GM18505 (cell line): ENCODE measurements around the gene ORC3.

ENCODE experiments used
- ATAC-seq: cut with Tn5 transposase; IDR thresholded peaks from one replicate; pipeline ENCODE4 v1.9.1; 2021; ENCODE audit not compliant: unreplicated experiment
- POLR2A ChIP-seq: IDR thresholded peaks from 4 replicates; pipeline ENCODE4 v1.6.1; 2011; ENCODE audit warnings: borderline replicate concordance; ENCODE audit not compliant: insufficient read depth, insufficient read length; ENCODE audit errors: extremely low read depth

ORC3 gene

DNA sequence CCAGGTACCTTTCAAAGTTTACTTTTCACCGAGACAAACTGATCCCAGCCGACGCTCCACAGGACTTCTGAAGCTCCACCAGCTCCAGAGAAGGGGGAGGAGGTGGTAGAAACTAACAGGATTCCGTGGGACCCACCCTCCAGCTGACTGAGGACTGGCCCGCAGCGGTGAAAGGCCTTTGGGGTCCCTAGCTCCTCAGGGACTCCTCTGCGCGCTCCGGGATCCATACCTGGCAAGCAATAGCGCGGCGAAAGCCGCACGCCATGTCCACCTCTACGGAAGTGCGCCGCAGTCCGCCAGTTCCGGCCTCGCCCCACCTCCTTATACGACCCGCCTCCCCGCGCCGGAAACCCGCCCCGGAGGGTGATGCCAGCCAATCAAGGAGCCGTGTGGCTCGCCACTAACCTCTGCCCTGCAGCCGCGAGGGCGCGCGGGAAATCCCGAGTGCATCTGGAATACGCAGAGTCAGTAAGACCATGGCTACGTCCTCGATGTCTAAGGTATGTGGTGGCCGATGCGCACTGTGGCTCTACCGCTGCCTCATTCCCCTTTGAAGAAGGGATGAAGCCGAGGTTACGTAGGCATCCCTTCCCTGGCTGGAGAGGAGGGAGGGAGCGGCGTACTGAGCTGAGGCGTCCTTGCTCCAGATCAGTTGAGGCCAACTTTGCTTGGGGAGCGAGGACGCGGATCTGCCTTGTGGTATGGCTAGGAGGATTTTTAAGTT lies at the start of gene ORC3, which contains the start of gene RARS2:
Gene ORC3 (plus strand): TSS at position 443 of the 724 bp plus-strand sequence. CDS start 34 bp downstream, at position 477.
Gene RARS2 (minus strand): TSS at position 295 of the 724 bp plus-strand sequence. CDS start 30 bp downstream, at position 265.
- TF ChIP-seq POLR2A = peak; percentile 95
- ATAC-seq = peak; percentile 100

DNA sequence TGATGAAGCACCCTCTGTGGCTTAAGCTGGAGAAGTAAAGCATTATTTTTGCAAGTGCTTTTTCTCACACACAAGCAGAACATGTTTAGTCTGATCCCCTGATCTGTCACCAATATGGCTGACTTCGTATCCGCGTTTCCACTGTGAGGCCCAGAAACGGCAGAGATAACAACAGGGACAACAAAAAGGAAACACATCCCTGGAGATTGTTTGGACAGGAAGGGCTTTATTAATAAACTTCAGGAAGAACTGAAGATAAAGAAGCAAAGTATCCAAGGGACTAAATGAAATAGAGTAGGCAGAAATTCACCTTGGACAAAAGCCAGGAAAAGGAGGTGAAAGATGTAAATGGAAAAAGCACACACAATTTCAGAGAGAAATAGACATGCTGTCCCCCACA lies 49.4 kb upstream of the ORC3 start:
- TF ChIP-seq POLR2A = no peak
- no peak for ATAC-seq

DNA sequence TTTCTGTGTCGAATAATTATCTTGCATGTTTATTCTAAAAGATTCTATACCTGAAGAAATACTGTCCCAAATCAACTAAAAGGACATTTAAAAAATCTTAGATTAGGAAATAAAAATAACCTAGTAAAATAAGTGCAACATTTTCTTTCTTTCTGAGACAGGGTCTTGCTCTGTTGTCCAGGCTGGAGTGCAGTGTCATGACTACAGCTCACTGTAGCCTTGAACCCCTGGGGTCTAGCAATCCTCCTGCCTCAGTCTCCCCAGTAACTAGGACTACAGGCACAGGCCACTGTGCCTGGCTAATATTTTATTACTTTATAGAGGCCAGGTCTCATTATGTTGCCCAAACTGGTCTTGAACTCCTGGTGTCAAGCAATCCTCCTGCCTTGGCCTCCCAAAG lies 48.9 kb upstream of the ORC3 start:
- TF ChIP-seq POLR2A = no peak
- no peak for ATAC-seq

DNA sequence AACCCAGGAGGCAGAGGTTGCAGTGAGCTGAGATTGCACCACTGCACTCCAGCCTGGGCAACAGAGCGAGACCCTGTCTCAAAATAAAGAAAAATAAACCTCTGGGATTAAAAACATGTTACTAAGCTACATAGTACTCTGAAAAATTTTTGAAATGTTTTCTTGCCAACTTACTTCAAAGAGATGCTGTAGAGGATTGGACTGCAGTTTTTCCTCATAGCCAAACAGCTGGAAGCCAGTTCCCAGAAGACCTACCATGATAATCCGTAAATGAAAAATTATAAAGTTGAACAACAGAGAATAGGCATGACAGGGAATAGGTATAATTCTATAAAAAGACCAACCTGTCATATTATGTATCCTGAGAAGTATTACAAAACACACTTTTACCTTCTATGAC lies 48.2 kb upstream of the ORC3 start:
- no peak for TF ChIP-seq POLR2A
- no peak for ATAC-seq

DNA sequence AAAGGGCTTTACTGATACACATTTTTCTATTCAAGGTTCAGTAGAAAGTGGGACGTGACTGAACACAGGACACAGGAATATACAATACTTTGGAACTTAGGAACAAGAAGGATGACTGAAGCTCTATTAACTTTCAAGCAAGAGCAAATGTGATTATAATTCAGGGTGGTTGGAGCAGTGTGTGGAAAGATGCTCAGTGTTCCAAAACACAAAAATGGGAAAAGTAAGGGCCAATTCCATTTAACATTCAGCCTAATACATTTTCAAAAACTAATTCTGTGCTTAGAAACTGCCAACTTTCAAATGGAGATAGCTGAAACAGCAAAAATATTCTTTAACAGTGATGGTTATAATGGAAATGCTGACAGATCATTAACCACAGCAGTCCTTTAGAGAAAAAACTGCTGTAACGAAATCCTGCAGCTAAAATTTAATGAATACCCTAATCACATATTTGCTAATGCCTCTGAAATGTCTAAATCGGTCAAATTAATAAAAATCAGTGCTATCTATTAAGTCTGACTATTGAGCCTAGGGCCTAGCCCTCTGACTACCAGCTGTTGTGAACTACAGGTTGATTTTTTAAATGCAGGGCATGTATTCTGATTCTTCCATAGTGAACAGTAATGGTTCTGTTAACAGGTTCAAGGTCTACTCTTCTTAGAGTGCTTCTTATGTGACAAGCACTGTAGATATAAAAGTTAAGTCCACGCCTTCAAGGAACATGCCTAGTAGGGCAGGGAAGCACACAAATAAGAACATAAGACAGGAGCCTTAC lies 46.0 kb upstream of the ORC3 start:
- no peak for ATAC-seq
- no peak for TF ChIP-seq POLR2A

DNA sequence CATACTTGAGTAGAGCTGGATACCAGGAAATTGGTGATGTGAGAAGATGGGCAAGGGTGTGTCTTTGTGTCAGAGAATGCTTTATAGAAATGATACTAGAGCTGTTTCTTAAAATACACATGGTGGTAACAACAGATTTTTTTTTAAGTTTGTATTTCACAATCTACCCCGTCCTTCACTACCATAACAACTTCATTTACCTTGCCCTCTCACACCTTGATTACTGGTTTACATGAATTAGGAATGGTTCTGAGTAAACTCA lies 45.5 kb upstream of the ORC3 start:
- no peak for TF ChIP-seq POLR2A
- no peak for ATAC-seq

DNA sequence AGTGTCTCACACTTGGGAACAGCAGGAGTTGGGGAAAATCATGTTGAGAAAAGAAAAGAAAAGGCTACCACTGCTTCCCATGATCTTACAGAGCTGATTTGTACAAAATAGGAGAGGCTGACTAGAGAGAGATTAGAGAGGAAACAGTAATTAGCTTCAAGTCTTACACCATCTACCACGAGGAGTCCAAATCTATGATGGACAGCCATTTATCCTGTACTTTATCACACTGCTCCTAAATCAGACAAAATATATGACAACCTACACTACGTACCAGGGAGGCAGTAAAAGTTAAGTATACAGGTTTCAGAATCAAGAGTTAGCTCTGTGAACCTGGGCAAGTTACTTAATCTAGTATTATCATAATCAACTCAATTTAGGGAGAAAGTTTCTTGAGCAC lies 38.1 kb upstream of the ORC3 start:
- ATAC-seq = no peak
- no peak for TF ChIP-seq POLR2A

DNA sequence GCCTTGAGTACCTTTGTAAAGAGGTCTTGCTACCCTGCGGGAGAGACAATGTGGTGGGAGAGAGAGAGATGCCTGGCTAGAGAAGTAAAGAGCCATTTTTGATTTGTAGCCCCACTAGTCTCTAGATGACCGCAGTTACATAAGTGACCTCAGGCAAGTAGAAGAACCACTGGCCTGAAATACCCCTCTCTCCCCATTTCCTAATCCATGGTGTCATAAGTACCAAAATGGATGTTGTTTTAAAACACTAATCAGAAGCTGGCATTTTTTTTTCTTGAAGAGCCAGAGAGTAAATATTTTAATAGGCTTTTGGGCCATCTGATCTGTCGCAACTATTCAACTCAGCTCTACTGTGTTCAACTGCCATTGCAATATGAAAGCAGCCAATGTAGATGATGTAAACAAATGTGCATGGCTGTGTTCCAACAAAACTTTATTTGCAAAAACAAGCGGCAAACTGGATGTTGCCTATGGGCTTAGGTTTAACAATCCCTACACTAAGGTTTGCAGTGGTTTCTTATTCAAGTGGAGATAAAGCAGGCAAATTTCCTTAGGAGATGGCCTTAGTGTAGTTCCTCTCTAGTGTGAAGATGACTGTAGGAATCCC lies 36.7 kb upstream of the ORC3 start:
- TF ChIP-seq POLR2A = no peak
- no peak for ATAC-seq

DNA sequence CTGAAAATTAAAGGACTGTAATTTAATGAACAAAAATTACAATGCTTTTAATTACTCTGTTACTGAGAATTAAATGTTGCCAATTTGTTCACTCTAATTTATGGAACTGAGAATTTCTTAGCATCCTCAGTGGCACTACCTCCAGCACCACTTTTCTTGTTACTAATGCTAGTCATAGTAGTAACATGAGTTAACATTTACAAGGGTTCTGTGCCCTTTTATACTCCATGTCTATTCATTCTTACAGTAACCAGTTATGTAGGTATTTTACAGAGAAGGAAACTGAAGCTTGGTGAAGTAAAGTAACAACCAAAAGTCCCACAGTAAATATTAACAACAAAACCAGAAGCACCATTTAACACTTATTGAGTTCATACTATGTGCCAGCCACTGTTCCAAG lies 34.4 kb upstream of the ORC3 start:
- no peak for TF ChIP-seq POLR2A
- ATAC-seq = no peak

DNA sequence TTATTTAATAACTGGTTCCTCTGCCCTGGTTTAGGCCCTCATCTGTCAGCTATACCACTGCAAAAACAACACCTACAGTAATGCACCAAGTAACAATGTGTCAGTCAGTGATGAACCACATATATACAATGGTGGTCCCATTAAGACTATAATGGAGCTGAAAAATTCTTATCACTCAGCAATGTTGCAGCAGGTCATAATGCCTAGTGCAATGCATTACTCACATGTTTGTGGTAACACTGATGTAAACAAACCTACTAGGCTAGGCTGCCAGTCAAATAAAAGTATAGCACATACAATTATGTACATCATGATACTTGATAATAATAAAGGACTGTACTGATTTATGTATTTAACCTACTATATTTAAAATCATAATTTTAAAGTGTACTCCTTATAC lies 31.5 kb upstream of the ORC3 start:
- no peak for ATAC-seq
- no peak for TF ChIP-seq POLR2A

DNA sequence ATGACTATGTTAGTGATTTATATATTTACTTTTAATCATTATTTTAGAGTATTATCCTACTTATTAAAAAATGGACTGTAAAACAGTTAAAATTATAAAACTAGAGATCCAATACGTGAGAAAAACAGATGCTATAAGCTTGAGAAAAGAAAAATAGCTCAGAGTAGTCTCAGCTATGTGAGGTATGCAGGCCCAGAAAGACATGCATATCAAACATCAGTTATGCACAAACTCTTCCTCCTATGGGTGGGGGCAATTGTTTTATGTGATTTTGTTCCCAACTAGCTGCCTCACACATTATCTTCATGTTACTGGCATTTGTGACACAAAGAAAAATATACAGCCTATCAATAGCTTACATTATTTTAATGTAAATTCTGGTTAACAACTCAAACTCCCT lies 28.9 kb upstream of the ORC3 start:
- ATAC-seq = no peak
- TF ChIP-seq POLR2A = no peak

DNA sequence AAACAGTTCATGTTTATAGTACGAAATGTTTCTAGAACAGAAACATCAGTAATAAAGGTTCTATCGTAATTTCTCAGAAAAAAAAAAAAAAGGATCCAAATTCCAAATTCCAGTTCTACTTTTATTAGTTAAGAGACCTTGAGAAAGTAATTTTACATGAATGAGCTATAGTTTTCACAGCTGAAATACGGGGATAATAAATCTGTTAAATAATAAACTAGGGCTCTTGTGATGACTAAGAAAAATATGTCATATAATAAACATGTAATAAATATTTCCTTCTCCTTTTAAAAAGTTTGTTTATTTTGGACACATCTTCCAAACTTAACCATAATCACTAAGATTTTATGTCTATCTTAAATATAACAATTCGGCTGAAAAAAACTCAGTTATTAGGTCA lies 17.9 kb upstream of the ORC3 start:
- ATAC-seq = no peak
- no peak for TF ChIP-seq POLR2A

DNA sequence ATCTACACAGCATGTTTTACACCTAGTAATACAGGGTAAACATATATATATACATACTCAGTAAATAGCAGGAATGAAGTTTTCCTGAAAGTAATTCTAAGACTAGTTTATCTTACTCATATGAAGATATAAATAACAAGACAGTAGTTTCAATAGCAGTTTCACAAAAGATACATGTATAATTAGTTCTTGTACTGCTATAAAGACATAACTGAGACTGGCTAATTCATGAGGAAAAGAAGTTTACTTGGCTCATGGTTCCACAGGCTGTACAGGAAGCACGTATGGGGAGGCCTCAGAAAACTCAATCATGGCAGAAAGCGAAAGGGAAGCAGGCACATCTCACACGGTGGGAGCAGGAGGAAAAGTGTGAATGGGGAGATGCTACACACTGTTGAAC lies 17.1 kb upstream of the ORC3 start:
- no peak for TF ChIP-seq POLR2A
- no peak for ATAC-seq
